Mucosa of gallbladder (tissue), 1 donor: Measurements from ENCODE around the gene TLE6. TPM values are rescaled to one million over a fixed set of nuclear protein-coding genes. Genes with fewer than 3 reads are reported as not detected.
"Not testable (repeated sequence)": the region's sequence is repeated elsewhere in the genome, so short reads cannot be mapped to it uniquely, and the experiment has no call there.

Source experiments
- DNase-seq: peaks from one replicate; pipeline ENCODE4 v3.0.0-alpha.2; 2020; ENCODE audit warnings: low spot score
- total RNA-seq: library from RNA; stranded (reverse); gene quantifications from one replicate; pipeline ENCODE4 v1.2.1, GENCODE V29; 2021
- donor health status: DM: no; HTN: no; CAD: no.

TLE6 gene
- total RNA-seq, 1 donor from 2014 or later, result 0.63 TPM

- no peak for DNase-seq
These were observed 27.2 kb downstream of the TLE6 start for GRCh38 chr19:3004522-3004921.

- no peak for DNase-seq
These were observed 28.0 kb downstream of the TLE6 start for GRCh38 chr19:3005345-3005744.

- DNase-seq, result no peak
These were observed 28.9 kb downstream of the TLE6 start for GRCh38 chr19:3006075-3006767.

- no peak for DNase-seq
These were observed 30.6 kb downstream of the TLE6 start for GRCh38 chr19:3007975-3008374.

GRCh38 chr19:3008994-3009393 lies 31.6 kb downstream of the TLE6 start:
- no peak for DNase-seq

- DNase-seq, result no peak
These were observed 33.5 kb downstream of the TLE6 start for GRCh38 chr19:3010871-3011270.

GRCh38 chr19:3012059-3012458 lies 34.7 kb downstream of the TLE6 start:
- not testable (repeated sequence) for DNase-seq

GRCh38 chr19:3012621-3013262 lies 35.4 kb downstream of the TLE6 start:
- DNase-seq, result no peak

GRCh38 chr19:3013263-3013725 lies 35.9 kb downstream of the TLE6 start:
- no peak for DNase-seq

- no peak for DNase-seq
These were observed 36.8 kb downstream of the TLE6 start for GRCh38 chr19:3014135-3014534.

GRCh38 chr19:3015126-3016057 lies 38.0 kb downstream of the TLE6 start:
- no peak for DNase-seq

GRCh38 chr19:3017923-3018322 lies 40.6 kb downstream of the TLE6 start:
- no peak for DNase-seq

GRCh38 chr19:3019211-3019854 lies 42.0 kb downstream of the TLE6 start:
- DNase-seq, result no peak

- no peak for DNase-seq
These were observed 43.1 kb downstream of the TLE6 start for GRCh38 chr19:3020321-3020960.

GRCh38 chr19:3024509-3024869 lies 47.1 kb downstream of the TLE6 start:
- no peak for DNase-seq

GRCh38 chr19:3024870-3025548 lies 47.6 kb downstream of the TLE6 start:
- no peak for DNase-seq

GRCh38 chr19:3025549-3025886 lies 48.2 kb downstream of the TLE6 start:
- DNase-seq, result no peak

- DNase-seq, result no peak
These were observed 49.4 kb downstream of the TLE6 start for GRCh38 chr19:3026768-3027167.

- no peak for DNase-seq
These were observed 49.9 kb downstream of the TLE6 start for GRCh38 chr19:3027292-3027691.

GRCh38 chr19:3027981-3028304 lies 50.6 kb downstream of the TLE6 start:
- DNase-seq, result no peak
